GM21367 (cell line): ENCODE data around the gene ZNF607.
"Not testable (repeated sequence)": the region's sequence is repeated elsewhere in the genome, so short reads cannot be mapped to it uniquely, and the experiment has no call there.

Experiments used
- ATAC-seq: cut with Tn5 transposase; IDR thresholded peaks from one replicate; pipeline ENCODE4 v1.9.1; 2021; ENCODE audit not compliant: unreplicated experiment

ZNF607 gene

GRCh38 chr19:37719111-37719926 is at the start of gene ZNF607:
Gene ZNF607, minus strand, starts transcription at chr19:37719761. Its CDS starts 8,143 bp downstream, at chr19:37711618.
- ATAC-seq, result peak; percentile 81

GRCh38 chr19:37763488-37763887 is 43.9 kb upstream of the ZNF607 start:
- no peak for ATAC-seq

DNA sequence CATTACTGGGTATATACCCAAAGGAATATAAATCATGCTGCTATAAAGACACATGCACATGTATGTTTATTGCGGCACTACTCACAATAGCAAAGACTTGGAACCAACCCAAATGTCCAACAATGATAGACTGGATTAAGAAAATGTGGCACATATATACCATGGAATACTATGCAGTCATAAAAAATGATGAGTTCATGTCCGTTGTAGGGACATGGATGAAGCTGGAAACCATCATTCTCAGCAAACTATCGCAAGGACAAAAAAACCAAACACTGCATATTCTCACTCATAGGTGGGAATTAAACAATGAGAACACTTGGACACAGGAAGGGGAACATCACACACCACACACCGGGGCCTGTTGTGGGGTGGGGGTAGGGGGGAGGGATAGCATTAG is 38.1 kb upstream of the ZNF607 start:
- not testable (repeated sequence) for ATAC-seq

DNA sequence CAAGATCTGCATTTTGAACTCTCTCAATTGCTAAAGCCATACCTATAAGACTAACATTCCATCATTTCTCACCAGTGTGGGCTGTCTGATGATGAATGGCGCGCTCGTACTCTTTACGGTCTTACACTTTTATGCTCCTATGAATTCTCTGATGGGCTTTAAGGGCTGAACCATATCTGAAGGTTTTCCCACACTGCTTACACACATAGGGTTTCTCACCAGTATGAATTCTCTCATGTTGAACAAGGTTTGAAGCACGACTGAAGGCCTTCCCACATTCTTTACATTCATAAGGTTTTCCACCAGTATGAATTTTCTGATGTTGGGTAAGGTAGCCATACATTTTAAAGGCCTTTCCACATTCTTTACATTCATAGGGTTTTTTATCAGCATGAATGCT is 18.8 kb upstream of the ZNF607 start:
- ATAC-seq, result no peak

DNA sequence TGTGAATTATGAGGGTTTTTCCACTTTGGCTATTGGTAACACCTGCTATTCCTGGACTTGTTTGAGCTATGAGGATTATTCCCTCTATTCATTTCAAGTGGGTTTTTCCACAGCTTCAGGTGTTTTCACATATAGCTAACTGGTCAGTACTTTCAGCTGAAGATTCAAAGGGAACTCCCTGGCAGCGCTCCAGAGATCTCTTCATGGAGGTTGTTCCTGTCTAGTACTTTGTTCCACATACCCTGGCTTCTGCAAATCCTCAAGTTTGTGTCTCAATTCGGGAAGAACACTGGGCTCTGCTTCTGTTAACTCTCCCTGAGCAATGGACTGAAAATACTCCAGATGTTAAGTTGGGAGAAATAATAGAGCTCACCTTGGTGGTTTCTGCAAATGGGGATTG is 5.6 kb upstream of the ZNF607 start:
- no peak for ATAC-seq

DNA sequence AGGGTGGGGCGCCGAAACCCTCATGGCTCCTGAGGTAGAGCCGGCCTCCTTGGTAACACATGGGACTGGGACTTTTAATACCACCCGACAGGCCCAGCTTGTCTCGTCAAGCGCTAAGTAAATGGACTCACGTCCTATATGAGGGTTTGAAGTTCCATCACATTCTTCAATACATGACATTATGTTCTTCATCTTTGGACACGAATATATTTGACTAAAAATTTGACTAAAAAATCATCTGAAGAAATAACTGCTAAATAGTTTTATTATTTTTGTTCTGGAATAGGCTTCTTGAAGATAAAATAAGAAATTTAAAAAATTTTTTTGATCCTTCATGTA is 335 bp upstream of the ZNF607 start:
- no peak for ATAC-seq

DNA sequence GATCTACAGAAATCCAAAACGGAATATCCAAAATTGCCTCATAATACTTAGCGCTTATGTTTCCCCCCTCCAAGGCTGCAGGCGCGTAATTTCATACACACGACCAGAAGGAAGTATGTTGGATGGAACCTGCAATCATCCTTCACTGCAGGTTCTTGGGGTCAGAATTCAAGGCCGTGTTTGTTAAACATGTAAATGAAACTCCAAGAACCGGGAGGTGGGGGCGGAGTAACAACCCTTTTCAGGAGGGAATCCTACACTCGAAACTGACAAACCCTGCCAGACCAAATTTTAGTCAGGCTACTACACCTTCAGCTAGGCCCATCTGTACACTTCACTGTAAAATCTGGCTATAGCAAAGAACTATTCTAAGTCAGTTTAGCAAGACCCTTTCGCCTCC is 1.3 kb downstream of the ZNF607 start:
- ATAC-seq, result no peak

DNA sequence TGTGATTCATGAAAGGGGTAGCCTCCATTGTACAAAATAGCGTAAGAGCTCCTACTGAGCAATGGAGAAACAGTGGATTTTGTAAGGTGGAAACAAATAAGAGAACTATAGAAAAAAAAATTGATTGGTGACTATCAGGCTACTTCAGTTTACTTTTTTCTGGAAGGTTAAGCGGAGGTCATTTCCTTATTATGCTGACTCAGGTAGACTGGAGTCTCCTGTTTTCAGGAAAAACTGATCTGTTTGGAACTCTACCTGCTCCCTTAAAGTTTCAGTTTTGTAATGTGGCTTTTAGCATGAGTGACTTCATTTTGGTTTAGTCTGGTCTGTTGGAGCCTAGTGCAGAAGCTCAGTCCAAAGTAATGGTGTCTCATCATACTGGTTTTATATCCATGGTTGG is 3.4 kb downstream of the ZNF607 start:
- ATAC-seq, result no peak

DNA sequence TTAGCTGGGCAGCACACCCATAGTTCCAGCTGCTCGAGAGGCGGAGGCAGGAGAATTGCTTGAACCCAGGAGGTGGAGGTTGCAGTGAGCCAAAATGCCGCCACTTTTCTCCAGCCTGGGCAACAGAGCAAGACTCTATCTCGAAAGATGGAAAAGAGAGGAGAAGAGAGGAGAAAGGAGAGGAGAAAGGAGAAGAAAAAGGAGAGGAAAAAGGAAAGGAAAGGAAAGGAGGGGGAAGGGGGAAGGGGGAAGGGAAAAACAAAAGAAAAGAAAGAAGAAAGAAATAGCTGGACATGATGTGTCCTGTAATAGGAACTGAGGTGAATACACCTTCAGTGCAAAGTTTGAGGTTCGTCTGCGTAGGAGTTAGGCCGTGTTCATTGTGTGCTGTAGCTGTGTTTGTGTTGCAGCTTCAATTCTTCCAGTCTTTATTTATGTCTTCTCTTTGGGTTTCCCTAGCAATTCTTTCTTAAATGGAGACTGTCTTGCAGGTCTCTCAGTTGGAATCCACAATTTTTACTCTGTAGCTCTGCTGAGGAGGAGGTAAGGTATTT is 13.4 kb downstream of the ZNF607 start:
- ATAC-seq, result no peak

DNA sequence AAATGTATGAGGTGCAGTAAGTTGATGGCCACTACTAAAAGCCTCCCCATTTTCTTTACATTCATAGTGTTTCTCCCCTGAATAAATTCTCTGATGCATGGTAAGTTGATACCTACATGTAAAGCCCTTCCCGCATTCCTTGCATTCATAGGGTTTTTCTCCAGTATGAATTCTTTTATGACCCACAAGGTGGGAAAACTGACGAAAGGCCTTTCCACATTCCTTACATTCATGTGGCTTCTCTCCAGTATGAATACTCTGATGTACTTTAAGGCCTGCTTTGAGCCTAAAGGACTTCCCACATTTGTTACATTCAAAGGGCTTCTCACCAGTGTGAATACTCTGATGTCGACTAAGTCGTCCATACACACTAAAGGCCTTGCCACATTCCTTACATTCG is 20.5 kb downstream of the ZNF607 start:
- ATAC-seq, result no peak

GRCh38 chr19:37698216-37698615 is 21.3 kb downstream of the ZNF607 start:
- ATAC-seq, result no peak

GRCh38 chr19:37695144-37695899 is 24.2 kb downstream of the ZNF607 start:
- ATAC-seq, result no peak

DNA sequence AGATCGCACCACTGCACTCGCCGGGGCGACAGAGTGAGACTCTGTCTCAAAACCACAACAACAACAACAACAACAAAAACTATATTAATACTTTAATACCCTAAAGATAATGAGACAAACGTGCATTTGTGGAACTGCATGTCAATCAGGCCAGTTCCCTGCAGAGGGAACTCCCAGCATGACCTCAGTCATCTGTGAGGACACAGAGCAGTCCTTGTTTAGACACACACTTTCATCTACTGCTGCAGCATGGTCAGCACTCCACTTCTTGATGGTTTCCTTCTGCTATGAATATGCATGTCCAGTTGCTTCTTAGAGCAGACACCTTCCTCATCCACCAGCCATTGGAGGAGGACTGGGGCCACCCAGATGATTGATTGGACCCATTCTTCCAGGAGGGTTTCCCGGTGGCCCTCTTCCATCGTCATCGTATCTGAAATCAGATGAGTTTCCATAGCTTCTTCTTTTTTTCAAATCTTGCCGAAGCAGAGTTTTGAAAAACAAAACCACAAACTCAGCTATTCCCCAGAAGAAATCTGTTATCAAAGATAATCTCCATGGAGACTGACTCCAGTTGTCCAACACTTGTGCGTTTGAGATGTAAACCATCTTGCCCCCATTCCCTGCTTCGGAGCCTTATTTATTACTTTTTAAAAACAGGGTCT is 26.5 kb downstream of the ZNF607 start:
- ATAC-seq, result no peak

DNA sequence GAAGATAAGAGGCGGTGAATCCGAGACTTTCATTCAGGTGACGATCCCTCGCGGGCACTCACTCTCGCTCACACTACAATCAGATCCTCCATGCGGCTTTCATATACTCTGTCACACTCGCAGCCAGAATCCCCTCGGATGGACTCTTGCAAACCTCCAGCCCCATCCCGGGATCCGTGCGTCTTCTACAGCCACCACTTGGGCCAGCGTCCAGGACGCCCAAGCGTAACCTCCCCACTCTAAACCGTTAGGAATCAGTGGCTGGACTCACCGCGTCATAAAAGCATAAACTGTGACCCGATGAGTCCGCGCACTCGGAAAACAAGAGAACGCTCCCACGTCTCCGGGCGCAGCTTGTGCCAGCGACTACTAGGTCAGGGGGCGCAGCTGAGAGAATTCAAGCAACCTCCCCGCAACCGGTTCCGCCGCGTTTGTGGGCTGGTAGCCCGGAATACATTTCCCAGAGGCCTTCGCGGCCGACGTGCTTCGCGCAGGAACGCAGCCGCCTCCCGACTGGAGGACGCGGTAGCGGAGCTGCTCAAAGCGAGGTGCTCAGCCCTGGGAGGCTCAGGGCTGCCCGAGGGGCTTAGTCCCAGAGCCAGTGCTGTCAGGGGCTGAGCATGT is 27.6 kb downstream of the ZNF607 start:
- ATAC-seq, result no peak

- ATAC-seq, result no peak
Observed at GRCh38 chr19:37683520-37683919, 36.0 kb downstream of the ZNF607 start.

DNA sequence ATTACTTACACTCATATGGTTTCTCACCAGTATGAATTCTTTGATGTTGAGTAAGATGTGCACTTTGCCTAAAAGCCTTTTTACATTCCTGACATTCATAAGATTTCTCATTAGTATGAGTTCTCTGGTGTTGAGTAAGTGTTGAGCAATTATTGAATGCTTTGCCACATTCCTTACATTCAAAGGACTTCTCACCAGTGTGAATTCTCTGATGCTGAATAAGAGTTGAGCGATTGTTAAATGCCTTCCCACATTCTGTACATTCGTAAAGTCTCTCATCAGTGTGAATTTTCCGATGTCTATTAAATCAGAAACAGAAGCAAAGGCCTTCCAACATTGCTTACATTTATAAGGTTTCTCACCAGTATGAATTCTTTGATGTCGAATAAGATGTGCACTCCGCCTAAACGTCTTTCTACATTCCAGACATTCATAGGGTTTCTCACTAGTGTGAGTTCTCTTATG is 50.1 kb downstream of the ZNF607 start:
- ATAC-seq, result no peak

GRCh38 chr19:37657157-37657556 is 62.4 kb downstream of the ZNF607 start:
- not testable (repeated sequence) for ATAC-seq

DNA sequence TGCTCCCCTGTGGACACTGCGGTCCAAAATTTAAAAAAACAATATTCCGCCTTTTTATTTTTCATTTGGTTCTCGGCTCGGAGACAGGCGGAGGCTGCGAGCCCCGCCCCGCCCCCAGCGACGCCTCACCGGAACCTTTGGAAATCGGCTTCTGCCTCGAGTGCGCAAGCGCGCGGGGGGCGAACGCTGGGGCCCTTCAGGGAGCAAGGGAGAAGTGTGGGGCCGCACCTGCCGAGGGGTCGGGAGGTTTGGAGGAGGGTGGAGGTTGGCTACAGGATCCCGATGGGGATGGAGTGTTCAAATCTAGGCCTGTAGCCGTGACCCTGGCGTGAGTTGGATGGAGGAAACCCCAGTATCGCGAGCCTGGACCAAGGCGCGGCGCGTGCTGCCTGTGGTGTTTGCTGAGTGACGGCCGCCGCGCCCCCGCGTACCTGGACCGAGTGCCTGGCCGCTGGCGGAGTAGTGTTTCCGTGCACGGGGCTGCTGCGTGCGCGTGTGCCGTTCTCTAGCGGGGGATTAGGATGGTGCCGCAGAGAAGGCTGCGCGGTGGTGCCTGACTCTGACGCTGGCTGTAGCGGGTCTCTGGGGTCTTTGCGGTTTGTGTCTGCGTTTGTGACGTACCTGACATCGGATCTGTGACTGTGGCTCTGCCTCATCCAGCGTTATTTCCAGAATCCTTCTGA is 63.7 kb downstream of the ZNF607 start:
- peak; percentile 49 for ATAC-seq

DNA sequence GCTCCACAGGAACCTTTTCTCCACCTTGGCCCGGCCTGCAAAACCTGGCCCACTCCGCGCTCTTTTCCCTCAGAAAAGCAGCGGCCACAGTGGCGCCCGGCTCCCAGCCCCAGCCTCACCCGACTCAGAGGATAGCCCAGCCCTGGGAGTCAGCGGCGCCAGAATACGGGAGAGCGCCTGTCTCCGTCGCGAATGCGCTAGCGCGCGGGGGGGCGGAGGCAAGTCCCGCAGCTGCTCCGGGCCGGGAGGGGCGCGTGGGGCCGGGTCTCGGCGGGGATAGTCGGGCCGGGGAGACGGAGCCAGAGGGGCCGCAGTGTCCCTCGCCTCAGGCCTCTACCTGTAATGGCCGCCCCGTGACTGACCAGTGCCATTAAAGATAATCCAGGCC is 64.3 kb downstream of the ZNF607 start, which contains the start of gene ZFP30:
ZFP30 (minus strand) TSS at position 165 of the 388 bp plus-strand sequence. CDS start 7,643 bp downstream, outside the sequence.
- ATAC-seq, result peak; percentile 46

DNA sequence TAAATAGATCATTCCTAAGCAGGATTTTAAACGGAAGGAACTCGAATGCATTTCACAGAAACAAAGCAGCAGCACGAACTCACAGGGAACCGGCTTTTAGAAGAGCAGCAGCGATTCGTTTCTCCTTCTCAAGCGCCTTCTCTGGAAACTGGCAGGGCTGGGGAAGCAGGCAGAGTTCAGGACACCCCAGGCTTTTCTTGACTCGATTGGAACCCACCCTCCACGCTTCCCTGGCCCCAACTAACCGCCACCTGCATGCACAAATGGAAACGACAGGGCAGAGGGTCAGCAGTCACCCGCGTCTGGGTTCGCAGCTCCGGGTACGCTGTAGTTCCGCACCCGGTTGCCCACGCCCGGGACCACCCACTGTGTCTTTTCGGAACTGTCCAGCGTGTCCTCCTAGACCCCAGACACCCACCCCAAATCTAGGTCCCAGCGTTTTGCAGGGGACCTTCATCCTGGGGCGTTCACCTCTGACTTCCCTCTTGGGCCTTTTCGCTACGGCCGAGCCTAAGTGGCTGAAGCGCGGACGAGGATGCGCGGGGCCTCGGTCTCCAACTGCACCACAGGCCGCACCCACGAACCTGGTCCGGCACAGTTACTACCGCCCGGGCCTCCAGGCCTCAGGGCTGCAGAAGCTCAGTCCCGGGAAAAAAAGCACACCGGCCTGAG is 64.8 kb downstream of the ZNF607 start:
- peak; percentile 34 for ATAC-seq
